Sigmoid colon (tissue), 7 donors: ENCODE measurements around the gene IDI2. TPM values are rescaled to one million over a fixed set of nuclear protein-coding genes. Genes with fewer than 3 reads are reported as not detected.

Experiments used
- DNase-seq: peaks from one replicate; pipeline ENCODE4 v3.0.0-alpha.2; 2019
- H3K27ac ChIP-seq, 4 donors: fragments of 200-600 bp; sonication (generic); one replicate each; pipeline ENCODE4 v1.5.1; 2016 to 2019; ENCODE audit warnings: mild to moderate bottlenecking in 1 of 4
- H3K27me3 ChIP-seq, 3 donors: fragments of 200-600 bp; sonication (generic); one replicate each; pipeline ENCODE4 v1.5.1; 2019; ENCODE audit warnings: mild to moderate bottlenecking in 1 of 3
- H3K36me3 ChIP-seq, 4 donors: fragments of 200-600 bp; sonication (generic); one replicate each; pipeline ENCODE4 v1.5.1; 2016 to 2019
- H3K4me1 ChIP-seq, 4 donors: fragments of 200-600 bp; sonication (generic); one replicate each; pipeline ENCODE4 v1.5.1; 2017 to 2019
- H3K4me3 ChIP-seq, 4 donors: fragments of 200-600 bp; sonication (generic); one replicate each; pipeline ENCODE4 v1.5.1; 2017 to 2019; ENCODE audit warnings: mild to moderate bottlenecking in 2 of 4, moderate library complexity in 1 of 4
- H3K9me3 ChIP-seq, 4 donors: fragments of 200-600 bp in 3 of 4; sonication (generic) in 3 of 4; one replicate each; pipeline versions ENCODE4 v1.5.1 to v1.6.1; 2013 to 2019
- CTCF ChIP-seq, 4 experiments: fragments of 450-650 bp in 3 of 4; fragments of 200-600 bp in 1 of 4; IDR thresholded peaks; one replicate each; pipeline ENCODE4 v1.5.1; 2016 to 2019; ENCODE audit warnings: antibody characterized with exemption in 4 of 4, mild to moderate bottlenecking in 3 of 4, moderate library complexity in 2 of 4
- EP300 ChIP-seq, 4 donors: sonication (generic); formaldehyde crosslinking; IDR thresholded peaks; one replicate each; pipeline ENCODE4 v1.6.1; 2017; ENCODE audit warnings: antibody characterized with exemption in 4 of 4
- POLR2A ChIP-seq, 2 donors: fragments of 450-650 bp; IDR thresholded peaks; one replicate each; pipeline ENCODE4 v1.6.1; 2016; ENCODE audit warnings: antibody characterized with exemption in 2 of 2, mild to moderate bottlenecking in 2 of 2, moderate library complexity in 2 of 2
- POLR2AphosphoS5 ChIP-seq, 4 donors: sonication (generic); formaldehyde crosslinking; IDR thresholded peaks; one replicate each; pipeline ENCODE4 v1.6.1; 2017; ENCODE audit warnings: antibody characterized with exemption in 4 of 4
- WGBS, 2 donors: extraction: QIAGEN DNeasy Blood & Tissue Kit; methylation state at CpG; one replicate each; pipeline ENCODE4 v1.1.7; 2013; 5-methylcytosine and 5-hydroxymethylcytosine counted together
- intact Hi-C: fragments of 100-400 bp; cut with DNase I; formaldehyde crosslinking; loops from one replicate; pipeline ENCODE4 v1.15.1; 2023
- polyA plus RNA-seq, 3 donors: library from polyadenylated mRNA; stranded (reverse); fragments of 200-250 nt; gene quantifications; one replicate each; pipeline ENCODE4 v1.2.3, GENCODE V29; 2013
- total RNA-seq, 4 donors: library from RNA; depleted of rRNA; stranded (reverse); fragments of >200 nt; gene quantifications; one replicate each; pipeline ENCODE4 v1.1.0, GENCODE V29; 2016
- donor health status: healthy with polysubstance abuse.
- donor health status: Bipolar disorder and iron deficiency.
- donor health status: healthy.

Gene IDI2
- total and polyA plus RNA-seq, 7 donors, result not detected

- no peaks in the 10 kb centered on the region for H3K9me3 ChIP-seq
- no peaks in the 10 kb centered on the region for H3K27me3 ChIP-seq
- intact Hi-C loops, result no loop called here
- H3K4me1 ChIP-seq, result no peaks in the 10 kb centered on the region
- peaks cover 16 to 34% (median 21%) of the 10 kb centered on the region in 4 donors for H3K36me3 ChIP-seq
- WGBS, 2 donors, result 96 to 97% methylated on average over 9 of the region's 9 CpGs
- TF ChIP-seq CTCF (IDR thresholded peaks at IDR 0.05), result no peak
- TF ChIP-seq POLR2AphosphoS5 (IDR thresholded peaks at IDR 0.05), result peak in 1 of 4 donors; percentile 6
- TF ChIP-seq POLR2A (IDR thresholded peaks at IDR 0.05), result no peak
- TF ChIP-seq EP300 (IDR thresholded peaks at IDR 0.05), result no peak
- no peak overlapping the region for H3K4me3 ChIP-seq
- DNase-seq, result no peak
- H3K27ac ChIP-seq, result no peak overlapping the region
Measured at GRCh38 chr10:1020958-1021357, 4.7 kb downstream of the IDI2 start.

GRCh38 chr10:1020460-1020859 is 5.2 kb downstream of the IDI2 start:
- Histone ChIP-seq H3K36me3 (peaks cover 20 to 38% (median 25%) of the 10 kb centered on the region in 4 donors), H3K27me3 (no peaks in the 10 kb centered on the region), H3K4me3 (no peak overlapping the region), H3K4me1 (no peaks in the 10 kb centered on the region), H3K9me3 (no peaks in the 10 kb centered on the region), H3K27ac (no peak overlapping the region)
- intact Hi-C loops, result no loop called here
- TF ChIP-seq POLR2AphosphoS5 (IDR thresholded peaks at IDR 0.05) (no peak), EP300 (IDR thresholded peaks at IDR 0.05) (no peak), CTCF (IDR thresholded peaks at IDR 0.05) (no peak), POLR2A (IDR thresholded peaks at IDR 0.05) (no peak)
- 91 to 94% methylated on average over 10 of the region's 10 CpGs for WGBS, 2 donors
- DNase-seq, result no peak

- Histone ChIP-seq H3K36me3 (peaks cover 20 to 46% (median 32%) of the 10 kb centered on the region in 4 donors), H3K9me3 (no peaks in the 10 kb centered on the region), H3K27ac (no peak overlapping the region), H3K4me1 (no peaks in the 10 kb centered on the region), H3K27me3 (no peaks in the 10 kb centered on the region), H3K4me3 (no peak overlapping the region)
- WGBS, 2 donors, result 93 to 95% methylated on average over 10 of the region's 10 CpGs
- TF ChIP-seq POLR2A (IDR thresholded peaks at IDR 0.05), result no peak
- no peak for TF ChIP-seq EP300 (IDR thresholded peaks at IDR 0.05)
- no peak for TF ChIP-seq CTCF (IDR thresholded peaks at IDR 0.05)
- no peak for TF ChIP-seq POLR2AphosphoS5 (IDR thresholded peaks at IDR 0.05)
- intact Hi-C loops, result no loop called here
- no peak for DNase-seq
Measured at GRCh38 chr10:1019362-1019761, 6.3 kb downstream of the IDI2 start.

- WGBS, 2 donors, result 90 to 96% methylated on average over 11 of the region's 11 CpGs
- intact Hi-C loops, result no loop called here
- Histone ChIP-seq H3K9me3 (no peaks in the 10 kb centered on the region), H3K27ac (no peak overlapping the region), H3K27me3 (no peaks in the 10 kb centered on the region), H3K4me3 (no peak overlapping the region), H3K4me1 (no peaks in the 10 kb centered on the region), H3K36me3 (peaks cover 31 to 83% (median 60%) of the 10 kb centered on the region in 4 donors)
- no peak for TF ChIP-seq POLR2A (IDR thresholded peaks at IDR 0.05)
- TF ChIP-seq POLR2AphosphoS5 (IDR thresholded peaks at IDR 0.05), result no peak
- TF ChIP-seq EP300 (IDR thresholded peaks at IDR 0.05), result no peak
- DNase-seq, result no peak
Measured at GRCh38 chr10:1015688-1016087, 10.0 kb downstream of the IDI2 start.

- no peak for DNase-seq
- intact Hi-C loops, result no loop called here
- Histone ChIP-seq H3K4me3 (no peak overlapping the region), H3K4me1 (no peaks in the 10 kb centered on the region), H3K27me3 (no peaks in the 10 kb centered on the region), H3K27ac (no peak overlapping the region), H3K36me3 (peaks cover 39 to 97% (median 81%) of the 10 kb centered on the region in 4 donors), H3K9me3 (no peaks in the 10 kb centered on the region)
- 95 to 96% methylated on average over 16 of the region's 16 CpGs for WGBS, 2 donors
- TF ChIP-seq CTCF (IDR thresholded peaks at IDR 0.05) (no peak), EP300 (IDR thresholded peaks at IDR 0.05) (no peak), POLR2A (IDR thresholded peaks at IDR 0.05) (no peak), POLR2AphosphoS5 (IDR thresholded peaks at IDR 0.05) (no peak)
Measured at GRCh38 chr10:1011696-1012095, 14.0 kb downstream of the IDI2 start.
